Measurements from ENCODE around the gene FAM53B. TPM values are rescaled to one million over a fixed set of nuclear protein-coding genes. Genes with fewer than 3 reads are reported as not detected.

Gene FAM53B
- total and polyA plus RNA-seq, 12 donors: 11.6 to 42.9 (median 29.1) TPM

DNA sequence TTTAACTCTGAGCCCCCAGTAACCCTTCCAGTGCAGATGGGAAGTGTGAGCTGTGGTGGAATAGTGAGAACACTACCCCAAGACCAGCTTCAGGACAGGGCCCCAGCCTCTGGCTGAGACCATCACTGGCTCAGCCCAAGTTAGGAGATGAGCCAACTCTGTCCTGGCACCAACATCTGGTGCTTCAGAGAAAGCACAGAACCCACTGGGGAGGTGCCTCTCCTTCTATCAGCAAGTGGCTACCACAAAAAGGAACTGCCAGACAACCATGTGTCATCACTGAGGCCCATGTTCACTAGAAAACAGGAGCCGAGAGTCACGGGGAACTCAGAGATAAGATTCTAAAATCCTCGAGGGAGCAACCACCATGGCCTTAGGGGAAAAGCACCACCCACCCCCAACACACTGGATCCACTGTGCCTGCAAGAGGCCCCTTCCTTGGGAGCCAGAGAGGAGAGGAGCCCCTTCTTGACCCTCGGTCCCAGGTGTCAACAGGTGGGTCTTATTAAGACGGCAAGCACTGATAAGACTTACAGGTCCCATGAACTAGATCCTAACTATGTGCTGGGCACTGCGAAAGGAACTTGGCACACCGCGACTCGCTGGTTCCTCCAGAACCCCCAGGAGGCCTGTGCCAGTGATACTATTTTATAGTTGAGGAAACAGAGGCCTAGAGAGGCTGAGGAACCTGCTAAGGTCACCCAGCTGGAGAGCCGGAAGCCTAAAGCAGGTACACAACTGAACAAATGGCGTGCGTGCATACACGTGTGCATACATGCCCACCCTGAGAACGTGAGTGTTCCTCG is 102.7 kb downstream of the FAM53B start:
- peak; percentile 51 to 86 (median 76) for ATAC-seq
- WGBS, 2 donors: 40 to 52% methylated on average over 15 of the region's 15 CpGs
- intact Hi-C loops (cut with DNase I): loop anchor here in 3 of 10 donors (5.0 kb wide), 3 partner anchors 36 to 79 kb away; no protein-coding TSS in a partner anchor
- H3K27ac ChIP-seq: peak overlapping the region; percentile 29 to 89 (median 79)
- no peaks in the 10 kb centered on the region for H3K27me3 ChIP-seq
- DNase-seq: peak; percentile 49 to 77
- peaks cover 49 to 100% (median 96%) of the 10 kb centered on the region in 9 donors for H3K4me1 ChIP-seq
- TF ChIP-seq, protein P1, sequence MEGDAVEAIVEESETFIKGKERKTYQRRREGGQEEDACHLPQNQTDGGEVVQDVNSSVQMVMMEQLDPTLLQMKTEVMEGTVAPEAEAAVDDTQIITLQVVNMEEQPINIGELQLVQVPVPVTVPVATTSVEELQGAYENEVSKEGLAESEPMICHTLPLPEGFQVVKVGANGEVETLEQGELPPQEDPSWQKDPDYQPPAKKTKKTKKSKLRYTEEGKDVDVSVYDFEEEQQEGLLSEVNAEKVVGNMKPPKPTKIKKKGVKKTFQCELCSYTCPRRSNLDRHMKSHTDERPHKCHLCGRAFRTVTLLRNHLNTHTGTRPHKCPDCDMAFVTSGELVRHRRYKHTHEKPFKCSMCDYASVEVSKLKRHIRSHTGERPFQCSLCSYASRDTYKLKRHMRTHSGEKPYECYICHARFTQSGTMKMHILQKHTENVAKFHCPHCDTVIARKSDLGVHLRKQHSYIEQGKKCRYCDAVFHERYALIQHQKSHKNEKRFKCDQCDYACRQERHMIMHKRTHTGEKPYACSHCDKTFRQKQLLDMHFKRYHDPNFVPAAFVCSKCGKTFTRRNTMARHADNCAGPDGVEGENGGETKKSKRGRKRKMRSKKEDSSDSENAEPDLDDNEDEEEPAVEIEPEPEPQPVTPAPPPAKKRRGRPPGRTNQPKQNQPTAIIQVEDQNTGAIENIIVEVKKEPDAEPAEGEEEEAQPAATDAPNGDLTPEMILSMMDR (IDR thresholded peaks at IDR 0.05): no peak
- H3K9me3 ChIP-seq: no peaks in the 10 kb centered on the region
- H3K36me3 ChIP-seq: peaks cover 0 to 9% (median 0%) of the 10 kb centered on the region in 9 donors
- H3K4me3 ChIP-seq: peak overlapping the region in 2 of 10 donors; percentile 16 to 25

DNA sequence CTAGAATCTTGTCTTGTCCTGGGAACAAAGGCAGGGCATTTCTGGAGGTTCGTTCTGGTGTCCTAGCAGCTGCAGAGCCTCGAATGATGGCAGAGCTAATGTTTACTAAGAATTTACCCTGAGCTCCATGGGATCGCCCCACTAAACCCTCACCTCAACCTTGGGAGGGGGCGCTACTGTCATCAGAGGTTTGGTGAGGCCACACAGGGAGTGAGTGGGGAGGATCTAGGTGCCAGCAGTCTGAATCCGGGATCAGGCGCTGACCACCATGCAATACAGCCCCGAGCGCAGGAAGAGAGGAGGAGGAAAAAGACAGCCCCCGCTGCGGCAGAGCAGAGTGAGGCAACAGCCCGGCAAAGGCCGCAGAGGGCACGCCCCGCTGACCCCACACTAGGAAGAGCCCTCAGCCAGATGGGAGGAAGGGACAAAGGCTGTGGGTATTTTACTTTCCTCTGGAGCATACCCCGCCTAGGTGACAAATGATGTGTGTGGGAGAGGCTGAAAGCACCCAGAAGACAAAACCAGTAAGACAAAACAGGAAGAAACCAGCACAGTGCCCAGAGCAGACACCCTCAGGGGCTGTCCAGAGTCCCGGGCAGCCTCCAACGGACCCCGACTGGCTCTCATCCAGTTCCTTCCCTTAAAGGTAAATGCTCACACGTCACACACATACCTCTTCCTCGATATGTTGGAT is 103.5 kb downstream of the FAM53B start:
- Histone ChIP-seq H3K4me3 (peak overlapping the region in 3 of 10 donors; percentile 6 to 25 (median 16)), H3K36me3 (peaks cover 0 to 9% (median 0%) of the 10 kb centered on the region in 9 donors), H3K4me1 (peaks cover 41 to 99% (median 92%) of the 10 kb centered on the region in 9 donors), H3K27me3 (no peaks in the 10 kb centered on the region), H3K27ac (peak overlapping the region; percentile 29 to 89 (median 79)), H3K9me3 (no peaks in the 10 kb centered on the region)
- TF ChIP-seq, protein P1 (IDR thresholded peaks at IDR 0.05): no peak
- WGBS, 2 donors: 38 to 44% methylated on average over 20 of the region's 20 CpGs
- intact Hi-C loops (cut with DNase I): loop anchor here in 3 of 10 donors (5.0 kb wide), 3 partner anchors 37 to 78 kb away; no protein-coding TSS in a partner anchor
- DNase-seq (peak in 1 of 2 donors; percentile 48), ATAC-seq (peak; percentile 7 to 38 (median 14))

DNA sequence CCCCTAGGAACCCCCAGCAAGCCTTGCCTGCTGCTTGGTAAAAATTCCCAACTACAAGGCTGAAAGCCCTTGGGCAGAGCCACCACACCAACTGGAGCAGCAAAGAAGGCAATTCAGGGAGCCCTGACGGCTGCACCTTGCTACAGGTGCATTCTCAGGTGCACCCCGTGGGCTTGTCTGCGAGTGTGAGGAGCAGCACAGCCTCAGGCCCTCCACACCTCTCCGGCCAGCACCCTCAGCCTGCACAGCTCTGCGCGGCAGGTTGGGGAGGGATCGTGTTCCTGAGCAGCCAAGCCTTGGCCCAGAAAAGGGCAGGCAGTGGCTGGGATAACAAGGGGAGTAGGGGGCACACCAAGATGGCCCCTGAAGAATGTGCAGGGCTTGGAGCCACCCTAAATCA is 104.1 kb downstream of the FAM53B start:
- no peaks in the 10 kb centered on the region for H3K27me3 ChIP-seq
- no peaks in the 10 kb centered on the region for H3K9me3 ChIP-seq
- intact Hi-C loops (cut with DNase I): loop anchor here in 3 of 10 donors (5.0 kb wide), 3 partner anchors 37 to 78 kb away; no protein-coding TSS in a partner anchor
- no peak for ATAC-seq
- 75 to 84% methylated on average over 7 of the region's 7 CpGs for WGBS, 2 donors
- H3K27ac ChIP-seq: peak overlapping the region in 7 of 10 donors; percentile 77 to 89 (median 82)
- TF ChIP-seq, protein P1 (IDR thresholded peaks at IDR 0.05): no peak
- peaks cover 36 to 95% (median 86%) of the 10 kb centered on the region in 9 donors for H3K4me1 ChIP-seq
- peaks cover 0 to 9% (median 0%) of the 10 kb centered on the region in 9 donors for H3K36me3 ChIP-seq
- DNase-seq: peak in 1 of 2 donors; percentile 10
- no peak overlapping the region for H3K4me3 ChIP-seq

DNA sequence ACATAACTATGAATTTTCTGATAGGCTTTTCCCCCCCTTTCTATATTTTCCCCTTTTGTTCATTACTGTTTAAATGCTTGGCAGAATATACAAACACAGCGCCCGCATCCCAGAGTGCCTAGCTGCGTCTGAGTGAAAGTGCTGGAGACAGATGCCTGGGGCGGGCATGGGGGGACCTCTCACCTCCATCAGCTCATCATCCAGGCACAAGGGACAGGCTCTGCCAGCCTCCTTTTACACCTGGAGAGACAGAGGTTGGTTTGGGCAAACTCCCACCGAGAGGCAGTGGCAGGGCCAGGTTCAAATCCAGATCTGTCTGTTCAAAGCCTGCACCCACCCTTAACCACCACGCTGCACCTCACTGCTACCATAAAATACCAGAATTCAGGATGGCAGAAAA is 104.5 kb downstream of the FAM53B start:
- Histone ChIP-seq H3K9me3 (no peaks in the 10 kb centered on the region), H3K4me1 (peaks cover 32 to 91% (median 82%) of the 10 kb centered on the region in 9 donors), H3K36me3 (peaks cover 0 to 9% (median 0%) of the 10 kb centered on the region in 9 donors), H3K27ac (peak overlapping the region in 7 of 10 donors; percentile 25 to 89 (median 82)), H3K27me3 (no peaks in the 10 kb centered on the region), H3K4me3 (no peak overlapping the region)
- intact Hi-C loops (cut with DNase I): loop anchor here in 3 of 10 donors (5.0 kb wide), 3 partner anchors 38 to 77 kb away; no protein-coding TSS in a partner anchor
- ATAC-seq (no peak), DNase-seq (peak in 1 of 2 donors; percentile 5)
- TF ChIP-seq, protein P1 (IDR thresholded peaks at IDR 0.05): no peak
- WGBS, 2 donors: 92 to 95% methylated on average over 6 of the region's 6 CpGs
